Umbilical cord (tissue), 2 donors: ENCODE results near the gene P2RY8. TPM values are rescaled to one million over a fixed set of nuclear protein-coding genes. Genes with fewer than 3 reads are reported as not detected.
"Not testable (repeated sequence)": the region's sequence is repeated elsewhere in the genome, so short reads cannot be mapped to it uniquely, and the experiment has no call there.

ENCODE experiments used
- DNase-seq: peaks from one replicate; pipeline ENCODE4 v3.0.0-alpha.2; 2015; ENCODE audit warnings: low spot score
- total RNA-seq: library from RNA; depleted of rRNA; stranded (reverse); fragments of >200 nt; gene quantifications from one replicate; pipeline ENCODE4 v1.2.3, GENCODE V29; 2014; ENCODE audit warnings: low replicate concordance; ENCODE audit not compliant: insufficient read depth

P2RY8 gene
- total RNA-seq, 1 donor from 2014 or later, result 1.2 TPM

- no peak for DNase-seq
Observed at GRCh38 chrX:1545776-1546408, 8.9 kb upstream of the P2RY8 start.

GRCh38 chrX:1542994-1543725 is 6.2 kb upstream of the P2RY8 start:
- DNase-seq, result no peak

- DNase-seq, result not testable (repeated sequence)
Observed at GRCh38 chrX:1539146-1539545, 2.2 kb upstream of the P2RY8 start.

GRCh38 chrX:1537716-1538090 is 718 bp upstream of the P2RY8 start:
- DNase-seq, result not testable (repeated sequence)

GRCh38 chrX:1536712-1537030 is 314 bp downstream of the P2RY8 start:
- no peak for DNase-seq

- peak; percentile 9 for DNase-seq
Observed at GRCh38 chrX:1535241-1536041, 1.5 kb downstream of the P2RY8 start.

- no peak for DNase-seq
Observed at GRCh38 chrX:1534301-1535168, 2.5 kb downstream of the P2RY8 start.

GRCh38 chrX:1533058-1533457 is 3.9 kb downstream of the P2RY8 start:
- no peak for DNase-seq

- DNase-seq, result no peak
Observed at GRCh38 chrX:1531096-1531890, 5.7 kb downstream of the P2RY8 start.

GRCh38 chrX:1529756-1530155 is 7.2 kb downstream of the P2RY8 start:
- no peak for DNase-seq

GRCh38 chrX:1529328-1529727 is 7.7 kb downstream of the P2RY8 start:
- no peak for DNase-seq

GRCh38 chrX:1528884-1529203 is 8.1 kb downstream of the P2RY8 start:
- DNase-seq, result no peak

- no peak for DNase-seq
Observed at GRCh38 chrX:1528186-1528883, 8.7 kb downstream of the P2RY8 start.

GRCh38 chrX:1527457-1527856 is 9.5 kb downstream of the P2RY8 start:
- no peak for DNase-seq

GRCh38 chrX:1526565-1526964 is 10.4 kb downstream of the P2RY8 start:
- DNase-seq, result no peak

- DNase-seq, result no peak
Observed at GRCh38 chrX:1525583-1526355, 11.2 kb downstream of the P2RY8 start.

- DNase-seq, result no peak
Observed at GRCh38 chrX:1524874-1525582, 12.0 kb downstream of the P2RY8 start.

GRCh38 chrX:1522905-1523304 is 14.1 kb downstream of the P2RY8 start:
- DNase-seq, result not testable (repeated sequence)

- peak; percentile 9 for DNase-seq
Observed at GRCh38 chrX:1521459-1521956, 15.5 kb downstream of the P2RY8 start.
